NB4 (cell line): ENCODE data around the gene IL21.

Source experiments
- DNase-seq: peaks from one replicate; pipeline ENCODE4 v3.0.0; 2010; ENCODE audit warnings: low read depth
- H3K4me3 ChIP-seq: one replicate; pipeline ENCODE4 v1.5.1; 2011; ENCODE audit warnings: mild to moderate bottlenecking, low read depth, low read length, moderate library complexity
- MYC ChIP-seq: IDR thresholded peaks from 2 replicates; pipeline ENCODE4 v1.6.1; 2011; ENCODE audit warnings: low read depth, low read length
- POLR2A ChIP-seq: IDR thresholded peaks from 2 replicates; pipeline ENCODE4 v1.6.1; 2011; ENCODE audit warnings: mild to moderate bottlenecking; ENCODE audit not compliant: insufficient read length; ENCODE audit errors: extremely low read depth
- TF ChIP-seq, protein P1 (sequence below): IDR thresholded peaks from one replicate; pipeline ENCODE4 v1.5.1; 2012; ENCODE audit warnings: low read depth, low read length
- TF ChIP-seq, protein P2 (sequence below): IDR thresholded peaks from 2 replicates; pipeline ENCODE4 v1.6.1; 2011; ENCODE audit warnings: low read depth, low read length

Gene IL21

DNA sequence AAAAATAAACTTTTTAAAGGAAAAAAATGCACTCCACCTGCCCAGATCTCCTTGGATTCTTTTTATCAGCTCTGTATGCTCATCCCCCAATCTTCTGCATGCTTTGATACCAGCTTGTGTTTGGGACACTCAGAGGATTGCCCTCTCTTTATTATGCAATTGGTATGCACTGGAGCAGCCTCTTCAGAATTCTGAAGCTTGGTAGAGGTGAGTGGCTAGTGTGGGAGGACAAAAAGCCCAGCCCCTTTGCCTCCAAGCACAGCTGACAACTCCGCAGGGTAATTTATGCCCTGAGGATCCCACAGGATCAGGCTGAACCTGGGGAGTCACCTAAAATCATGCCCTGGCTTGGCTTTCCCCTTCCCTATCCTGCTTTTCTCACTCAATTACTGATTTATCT lies 16.7 kb downstream of the IL21 start:
- H3K4me3 ChIP-seq = no peak overlapping the region
- no peak for DNase-seq
- TF ChIP-seq, protein P1, sequence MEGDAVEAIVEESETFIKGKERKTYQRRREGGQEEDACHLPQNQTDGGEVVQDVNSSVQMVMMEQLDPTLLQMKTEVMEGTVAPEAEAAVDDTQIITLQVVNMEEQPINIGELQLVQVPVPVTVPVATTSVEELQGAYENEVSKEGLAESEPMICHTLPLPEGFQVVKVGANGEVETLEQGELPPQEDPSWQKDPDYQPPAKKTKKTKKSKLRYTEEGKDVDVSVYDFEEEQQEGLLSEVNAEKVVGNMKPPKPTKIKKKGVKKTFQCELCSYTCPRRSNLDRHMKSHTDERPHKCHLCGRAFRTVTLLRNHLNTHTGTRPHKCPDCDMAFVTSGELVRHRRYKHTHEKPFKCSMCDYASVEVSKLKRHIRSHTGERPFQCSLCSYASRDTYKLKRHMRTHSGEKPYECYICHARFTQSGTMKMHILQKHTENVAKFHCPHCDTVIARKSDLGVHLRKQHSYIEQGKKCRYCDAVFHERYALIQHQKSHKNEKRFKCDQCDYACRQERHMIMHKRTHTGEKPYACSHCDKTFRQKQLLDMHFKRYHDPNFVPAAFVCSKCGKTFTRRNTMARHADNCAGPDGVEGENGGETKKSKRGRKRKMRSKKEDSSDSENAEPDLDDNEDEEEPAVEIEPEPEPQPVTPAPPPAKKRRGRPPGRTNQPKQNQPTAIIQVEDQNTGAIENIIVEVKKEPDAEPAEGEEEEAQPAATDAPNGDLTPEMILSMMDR = no peak
- TF ChIP-seq MYC = no peak
- TF ChIP-seq POLR2A = no peak
- TF ChIP-seq, protein P2, sequence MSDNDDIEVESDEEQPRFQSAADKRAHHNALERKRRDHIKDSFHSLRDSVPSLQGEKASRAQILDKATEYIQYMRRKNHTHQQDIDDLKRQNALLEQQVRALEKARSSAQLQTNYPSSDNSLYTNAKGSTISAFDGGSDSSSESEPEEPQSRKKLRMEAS = no peak

DNA sequence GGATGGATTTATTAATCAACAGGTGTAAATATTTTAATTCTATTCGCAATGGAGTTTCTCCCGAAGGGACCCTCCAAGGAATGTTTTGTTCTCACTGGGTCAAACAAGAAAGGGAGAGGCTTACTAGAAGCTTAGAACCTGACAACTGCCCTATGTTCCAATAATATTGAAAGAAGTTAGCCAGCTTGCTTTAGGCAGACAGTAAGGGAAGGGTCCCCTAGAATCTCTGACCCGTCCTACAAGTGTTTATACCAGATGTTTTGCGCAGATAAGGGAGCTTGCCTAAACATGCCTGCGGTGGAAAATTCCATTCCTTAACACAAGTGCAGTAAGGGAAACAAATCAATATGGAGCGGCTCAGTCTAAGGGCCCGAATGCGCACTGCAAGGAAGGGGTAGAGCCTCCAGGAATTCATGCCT lies 17.7 kb downstream of the IL21 start:
- no peak for TF ChIP-seq MYC
- TF ChIP-seq, protein P2 = no peak
- TF ChIP-seq POLR2A = no peak
- TF ChIP-seq, protein P1 = no peak
- H3K4me3 ChIP-seq = no peak overlapping the region

DNA sequence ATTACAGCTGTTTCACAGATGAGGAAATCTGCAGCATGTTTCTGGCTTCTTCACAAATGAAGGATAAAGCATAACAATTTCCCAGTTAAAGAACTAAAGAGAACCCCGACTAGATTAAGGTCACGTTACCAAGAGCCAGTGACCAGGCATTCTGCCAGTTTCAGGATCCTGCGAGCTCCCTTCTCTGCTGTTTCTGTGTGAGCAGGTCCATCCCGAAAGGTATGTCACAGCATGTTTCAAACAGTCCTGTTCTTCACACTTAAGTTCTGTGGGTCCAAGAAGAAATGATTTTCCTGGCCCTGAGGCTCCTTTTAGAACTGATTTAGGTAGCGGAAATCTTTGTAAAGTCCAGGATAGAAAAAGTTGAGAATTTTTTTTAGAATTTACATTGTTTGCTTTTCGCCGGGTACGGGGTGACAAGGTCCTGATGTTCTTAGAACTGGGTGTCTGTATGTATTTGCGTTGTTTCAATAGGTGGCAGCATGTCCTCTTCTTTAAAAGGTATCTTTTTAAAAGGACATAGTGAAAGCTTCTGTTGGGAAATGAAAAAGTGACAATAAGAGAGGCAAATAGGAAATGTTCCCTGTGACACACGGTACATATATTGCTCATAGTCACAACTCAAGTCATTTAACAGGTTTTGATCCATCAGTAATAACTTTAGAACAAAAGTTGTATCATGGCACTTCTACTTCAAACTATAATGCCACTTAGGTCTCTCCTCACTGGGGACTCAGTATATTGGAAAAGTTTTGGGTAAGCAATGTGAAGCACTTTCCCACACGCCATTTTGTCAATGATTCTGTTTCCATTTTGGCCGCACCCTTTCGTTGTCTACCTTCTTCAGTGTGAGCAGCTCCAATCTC lies 18.4 kb downstream of the IL21 start:
- H3K4me3 ChIP-seq = no peak overlapping the region
- TF ChIP-seq POLR2A (no peak), MYC (no peak)
- TF ChIP-seq, protein P1 = no peak
- TF ChIP-seq, protein P2 = no peak
- peak; percentile 20 for DNase-seq

More for the DNA sequence above, 17.7 kb downstream of the IL21 start:
- no peak for DNase-seq

DNA sequence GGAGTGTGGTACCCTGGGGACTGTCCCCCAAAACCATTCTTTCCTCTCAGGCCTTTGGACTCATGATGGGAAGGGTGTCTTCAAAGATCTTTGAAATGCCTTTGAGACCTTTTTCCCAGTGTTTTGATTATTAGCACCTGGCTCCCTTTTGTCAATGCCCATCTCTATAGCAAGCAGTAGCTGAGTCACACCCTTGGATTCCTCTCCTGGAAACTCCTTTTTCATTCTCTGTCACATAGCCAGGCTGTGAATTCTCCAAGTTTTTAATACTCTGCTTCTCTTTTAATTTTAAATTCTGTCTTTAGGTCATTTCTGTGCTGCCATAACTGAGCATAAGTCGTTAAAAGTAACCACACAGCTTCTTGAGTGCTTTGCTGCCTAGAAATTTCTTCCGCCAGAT lies 29.7 kb downstream of the IL21 start:
- DNase-seq = no peak
- no peak overlapping the region for H3K4me3 ChIP-seq
- TF ChIP-seq, protein P2 = no peak
- TF ChIP-seq POLR2A = no peak
- TF ChIP-seq, protein P1 = no peak
- no peak for TF ChIP-seq MYC

- TF ChIP-seq, protein P2 = no peak
- TF ChIP-seq, protein P1 = no peak
- TF ChIP-seq POLR2A (no peak), MYC (no peak)
- peak; percentile 76 for DNase-seq
- H3K4me3 ChIP-seq = no peak overlapping the region
Measured at GRCh38 chr4:122588453-122589238, 32.2 kb downstream of the IL21 start.
